ENCODE data around the gene FGD2.

GRCh38 chr6:37029249-37029971 lies 24.0 kb downstream of the FGD2 start:
- no peak for TF ChIP-seq POLR2AphosphoS5 (IDR thresholded peaks at IDR 0.05; ENCODE audit: low read depth)
- TF ChIP-seq CTCF (IDR thresholded peaks at IDR 0.05; ENCODE audit: insufficient read depth, low read length), result peak; percentile 56
- no peak for TF ChIP-seq REST (IDR thresholded peaks at IDR 0.05; ENCODE audit: insufficient replicate concordance, low read depth)
- TF ChIP-seq GABPA (IDR thresholded peaks at IDR 0.05; ENCODE audit: low read depth), result no peak
